H9 (cell line): ENCODE data around the gene SMCO4. TPM values are rescaled to one million over a fixed set of nuclear protein-coding genes. Genes with fewer than 3 reads are reported as not detected.

Experiments
- DNase-seq: peaks from one replicate; pipeline ENCODE4 v3.0.0-alpha.2; 2017
- H2AFZ ChIP-seq: one replicate; pipeline ENCODE4 v1.6.1; 2013; ENCODE audit warnings: mild to moderate bottlenecking, low read length, control low read depth, moderate library complexity
- H2AK5ac ChIP-seq: 2 replicates; pipeline ENCODE4 v1.6.1; 2013; ENCODE audit warnings: low read length, control low read depth, mixed read lengths; ENCODE audit not compliant: insufficient read length
- H2BK120ac ChIP-seq: one replicate; pipeline ENCODE4 v1.6.1; 2013; ENCODE audit warnings: low read depth, mild to moderate bottlenecking, low read length, control low read depth, inconsistent platforms; ENCODE audit not compliant: poor library complexity, severe bottlenecking
- H2BK12ac ChIP-seq: 2 replicates; pipeline ENCODE4 v1.6.1; 2013; ENCODE audit warnings: low read length, control low read depth, mixed read lengths, low read depth; ENCODE audit not compliant: insufficient read length
- H2BK15ac ChIP-seq: 2 replicates; pipeline ENCODE4 v1.6.1; 2013; ENCODE audit warnings: low read depth, low read length, control low read depth
- H2BK20ac ChIP-seq: one replicate; pipeline ENCODE4 v1.6.1; 2013; ENCODE audit warnings: low read depth, mild to moderate bottlenecking, low read length, control low read depth, inconsistent platforms; ENCODE audit not compliant: poor library complexity, severe bottlenecking
- H2BK5ac ChIP-seq: 2 replicates; pipeline ENCODE4 v1.6.1; 2013; ENCODE audit warnings: low read length, control low read depth, mixed read lengths; ENCODE audit not compliant: insufficient read length
- H3K14ac ChIP-seq: 2 replicates; pipeline ENCODE4 v1.6.1; 2013; ENCODE audit warnings: low read length, control low read depth; ENCODE audit not compliant: insufficient read depth
- H3K18ac ChIP-seq: 2 replicates; pipeline ENCODE4 v1.6.1; 2013; ENCODE audit warnings: low read depth, mild to moderate bottlenecking, mixed read lengths, low read length, control low read depth; ENCODE audit not compliant: insufficient read length
- H3K23ac ChIP-seq: 2 replicates; pipeline ENCODE4 v1.6.1; 2013; ENCODE audit warnings: low read length, control low read depth, mixed read lengths, low read depth; ENCODE audit not compliant: insufficient read length
- H3K23me2 ChIP-seq: 2 replicates; pipeline ENCODE4 v1.6.1; 2013; ENCODE audit warnings: low read depth, mild to moderate bottlenecking, mixed read lengths, low read length, control low read depth; ENCODE audit not compliant: insufficient read length, poor library complexity, severe bottlenecking
- H3K27ac ChIP-seq: 2 replicates; pipeline ENCODE4 v1.5.1; 2013; ENCODE audit warnings: low read length, control low read depth, mixed read lengths, low read depth; ENCODE audit not compliant: insufficient read length
- H3K27me3 ChIP-seq: 2 replicates; pipeline ENCODE4 v1.6.1; 2013; ENCODE audit warnings: low read length, control low read depth, inconsistent platforms; ENCODE audit not compliant: insufficient read depth
- H3K4ac ChIP-seq: 2 replicates; pipeline ENCODE4 v1.6.1; 2013; ENCODE audit warnings: low read depth, mild to moderate bottlenecking, control low read depth, inconsistent platforms, low read length, moderate library complexity
- H3K4me1 ChIP-seq: 2 replicates; pipeline ENCODE4 v1.6.1; 2013; ENCODE audit warnings: low read length, control low read depth, inconsistent platforms; ENCODE audit not compliant: insufficient read depth
- H3K4me2 ChIP-seq: 2 replicates; pipeline ENCODE4 v1.6.1; 2013; ENCODE audit warnings: low read length, control low read depth, mixed read lengths; ENCODE audit not compliant: insufficient read length, insufficient read depth
- H3K56ac ChIP-seq: 2 replicates; pipeline ENCODE4 v1.6.1; 2013; ENCODE audit warnings: low read depth, mild to moderate bottlenecking, mixed read lengths, low read length, control low read depth; ENCODE audit not compliant: insufficient read length
- H3K79me1 ChIP-seq: 2 replicates; pipeline ENCODE4 v1.6.1; 2013; ENCODE audit warnings: low read depth, mild to moderate bottlenecking, moderate library complexity, low read length, control low read depth, inconsistent platforms; ENCODE audit not compliant: insufficient read depth, poor library complexity, severe bottlenecking
- H3K79me2 ChIP-seq: 2 replicates; pipeline ENCODE4 v1.6.1; 2013; ENCODE audit warnings: low read length, control low read depth, inconsistent platforms; ENCODE audit not compliant: insufficient read depth
- H3K9ac ChIP-seq: 2 replicates; pipeline ENCODE4 v1.6.1; 2013; ENCODE audit warnings: low read length, control low read depth, mixed read lengths; ENCODE audit not compliant: insufficient read length; ENCODE audit errors: extremely low read depth
- H3K9me3 ChIP-seq: one replicate; pipeline ENCODE4 v1.6.1; 2013; ENCODE audit warnings: low read depth, low read length, inconsistent platforms; ENCODE audit not compliant: control insufficient read depth
- H3T11ph ChIP-seq: one replicate; pipeline ENCODE4 v1.6.1; 2013; ENCODE audit warnings: mild to moderate bottlenecking, low read length, control low read depth, inconsistent platforms
- H4K20me1 ChIP-seq: one replicate; pipeline ENCODE4 v1.6.1; 2013; ENCODE audit not compliant: control insufficient read depth, insufficient read length, insufficient read depth
- H4K5ac ChIP-seq: 2 replicates; pipeline ENCODE4 v1.6.1; 2013; ENCODE audit warnings: low read depth, mild to moderate bottlenecking, mixed read lengths, low read length, control low read depth; ENCODE audit not compliant: insufficient read length
- H4K8ac ChIP-seq: replicated peaks from 2 replicates; pipeline ENCODE4 v1.6.1; 2013; ENCODE audit warnings: low read length, control low read depth, mixed read lengths, low read depth; ENCODE audit not compliant: insufficient read length
- H4K91ac ChIP-seq: 2 replicates; pipeline ENCODE4 v1.6.1; 2013; ENCODE audit warnings: low read depth, mild to moderate bottlenecking, moderate library complexity, mixed read lengths, low read length, control low read depth; ENCODE audit not compliant: insufficient read length
- H3K27ac Mint-ChIP-seq, 3 experiments: 2 replicates in 2 of 3; 3 replicates in 1 of 3; pipeline ENCODE4 v1.8.0; 2020 to 2021; ENCODE audit warnings: mixed read lengths in 3 of 3, mild to moderate bottlenecking in 1 of 3, moderate library complexity in 1 of 3
- H3K27me3 Mint-ChIP-seq: 2 replicates; pipeline ENCODE4 v1.8.0; 2021; ENCODE audit warnings: low read depth, mild to moderate bottlenecking, moderate library complexity, mixed read lengths
- H3K36me3 Mint-ChIP-seq, 3 experiments: 2 replicates in 2 of 3; 3 replicates in 1 of 3; pipeline ENCODE4 v1.8.0; 2020 to 2021; ENCODE audit warnings: low read depth in 3 of 3, mixed read lengths in 3 of 3; ENCODE audit not compliant: insufficient read depth in 1 of 3
- H3K4me1 Mint-ChIP-seq, 2 experiments: 2 replicates each; pipeline ENCODE4 v1.8.0; 2020; ENCODE audit warnings: mixed read lengths in 2 of 2
- H3K4me3 Mint-ChIP-seq, 2 experiments: 2 replicates in 1 of 2; 3 replicates in 1 of 2; pipeline ENCODE4 v1.8.0; 2020 to 2021; ENCODE audit warnings: mild to moderate bottlenecking in 2 of 2, mixed read lengths in 2 of 2, moderate library complexity in 1 of 2
- H3K9me3 Mint-ChIP-seq, 2 experiments: 2 replicates in 1 of 2; 3 replicates in 1 of 2; pipeline ENCODE4 v1.8.0; 2020; ENCODE audit warnings: mild to moderate bottlenecking in 2 of 2, mixed read lengths in 2 of 2, moderate library complexity in 1 of 2
- WGBS: extraction: QIAGEN DNeasy Blood & Tissue Kit; methylation state at CpG from one replicate; pipeline ENCODE4 v1.1.7; 2013; ENCODE audit warnings: missing lambda C conversion rate, low lambda C conversion rate, mixed read lengths; ENCODE audit not compliant: insufficient read length; ENCODE audit errors: extremely low coverage; 5-methylcytosine and 5-hydroxymethylcytosine counted together
- total RNA-seq: library from RNA; stranded (reverse); gene quantifications from 2 replicates; pipeline ENCODE4 v1.2.1, GENCODE V29; 2021
- TF ChIP-seq, protein P1 (sequence below): fragments of 200-600 bp; sonication (generic); conservative IDR thresholded peaks from 3 replicates; pipeline ENCODE4 v1.8.0; 2021; ENCODE audit warnings: antibody characterized with exemption, mild to moderate bottlenecking

SMCO4 gene
- total RNA-seq, 1 experiment from 2014 or later = 35.6 TPM

DNA sequence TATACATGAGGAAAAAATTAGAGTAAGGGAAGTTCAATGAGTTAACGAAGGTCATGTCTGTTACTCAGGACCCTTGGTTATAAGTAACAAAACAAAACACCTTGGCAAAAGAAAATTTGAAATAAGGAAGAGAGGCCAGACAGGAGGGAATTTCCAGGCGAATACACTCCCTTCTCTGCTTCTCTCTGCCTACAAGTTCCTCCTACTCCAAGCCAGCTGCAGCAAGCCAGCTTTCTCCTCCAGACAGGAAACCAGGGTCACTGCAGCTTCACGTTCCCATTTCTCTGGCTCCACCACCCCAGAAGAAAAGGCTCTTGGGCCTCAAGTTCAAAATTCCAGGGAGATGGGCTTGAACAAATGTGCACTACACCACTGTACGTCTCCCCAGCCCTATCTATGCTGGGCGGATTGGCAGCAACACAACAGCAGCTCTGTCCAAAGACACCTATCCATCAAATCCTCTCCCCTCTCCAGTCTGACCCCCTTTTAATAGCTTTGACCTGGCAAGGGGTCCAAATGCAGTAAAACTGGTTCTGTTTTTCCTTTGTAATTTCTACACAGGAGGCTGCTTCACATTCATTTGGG, 27.7 kb downstream of the SMCO4 start:
- Histone ChIP-seq H2AFZ (no peak overlapping the region), H3K9me3 (no peaks in the 10 kb centered on the region), H3K79me1 (no peaks in the 10 kb centered on the region), H2BK120ac (no peak overlapping the region), H3K9ac (no peak overlapping the region), H4K5ac (no peak overlapping the region), H3K23ac (no peak overlapping the region), H3K4ac (no peak overlapping the region), H2BK12ac (no peak overlapping the region), H3K23me2 (no peaks in the 10 kb centered on the region), H3K4me1 (no peaks in the 10 kb centered on the region; the same call in 1 of the 2 replicates), H2BK5ac (no peak overlapping the region), H3K27ac (no peak overlapping the region), H4K8ac (no peak overlapping the region), H2BK15ac (no peak overlapping the region), H3T11ph (no peak overlapping the region), H3K27me3 (no peaks in the 10 kb centered on the region), H2BK20ac (no peak overlapping the region), H4K20me1 (no peaks in the 10 kb centered on the region), H3K79me2 (peaks cover 4% of the 10 kb centered on the region; the same call in 1 of the 2 replicates), H3K14ac (no peak overlapping the region), H3K18ac (no peak overlapping the region), H3K4me2 (no peak overlapping the region), H3K56ac (no peak overlapping the region), H4K91ac (no peak overlapping the region), H2AK5ac (no peak overlapping the region)
- H3K9me3 Mint-ChIP-seq = no peaks in the 10 kb centered on the region
- H3K4me1 Mint-ChIP-seq = peaks cover 28 to 32% of the 10 kb centered on the region in 2 experiments
- no peaks in the 10 kb centered on the region for H3K27me3 Mint-ChIP-seq
- no peak for DNase-seq
- H3K36me3 Mint-ChIP-seq = no peaks in the 10 kb centered on the region; a peak in 1 of 7 replicates
- H3K4me3 Mint-ChIP-seq = no peak overlapping the region
- no CpG with 5 or more reads among the region's 5 CpGs for WGBS
- TF ChIP-seq, protein P1, sequence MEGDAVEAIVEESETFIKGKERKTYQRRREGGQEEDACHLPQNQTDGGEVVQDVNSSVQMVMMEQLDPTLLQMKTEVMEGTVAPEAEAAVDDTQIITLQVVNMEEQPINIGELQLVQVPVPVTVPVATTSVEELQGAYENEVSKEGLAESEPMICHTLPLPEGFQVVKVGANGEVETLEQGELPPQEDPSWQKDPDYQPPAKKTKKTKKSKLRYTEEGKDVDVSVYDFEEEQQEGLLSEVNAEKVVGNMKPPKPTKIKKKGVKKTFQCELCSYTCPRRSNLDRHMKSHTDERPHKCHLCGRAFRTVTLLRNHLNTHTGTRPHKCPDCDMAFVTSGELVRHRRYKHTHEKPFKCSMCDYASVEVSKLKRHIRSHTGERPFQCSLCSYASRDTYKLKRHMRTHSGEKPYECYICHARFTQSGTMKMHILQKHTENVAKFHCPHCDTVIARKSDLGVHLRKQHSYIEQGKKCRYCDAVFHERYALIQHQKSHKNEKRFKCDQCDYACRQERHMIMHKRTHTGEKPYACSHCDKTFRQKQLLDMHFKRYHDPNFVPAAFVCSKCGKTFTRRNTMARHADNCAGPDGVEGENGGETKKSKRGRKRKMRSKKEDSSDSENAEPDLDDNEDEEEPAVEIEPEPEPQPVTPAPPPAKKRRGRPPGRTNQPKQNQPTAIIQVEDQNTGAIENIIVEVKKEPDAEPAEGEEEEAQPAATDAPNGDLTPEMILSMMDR = no peak
- H3K27ac Mint-ChIP-seq = peak overlapping the region; percentile 9 to 84 (median 49); a peak in 3 of 7 replicates
